ENCODE data around the gene SIX2.
A peak's percentile ranks its signal among the peaks of the same experiment; 100 is the strongest.

The SIX2 gene

GRCh38 chr2:44967056-44967455 lies 42.2 kb downstream of the SIX2 start:
- no peak for DNase-seq (ENCODE audit: low spot score)

- no peak for DNase-seq (ENCODE audit: low spot score)
Measured at GRCh38 chr2:44965684-44966083, 43.6 kb downstream of the SIX2 start.

GRCh38 chr2:44964752-44965236 lies 44.5 kb downstream of the SIX2 start:
- peak; percentile 46 for DNase-seq (ENCODE audit: low spot score)

DNA sequence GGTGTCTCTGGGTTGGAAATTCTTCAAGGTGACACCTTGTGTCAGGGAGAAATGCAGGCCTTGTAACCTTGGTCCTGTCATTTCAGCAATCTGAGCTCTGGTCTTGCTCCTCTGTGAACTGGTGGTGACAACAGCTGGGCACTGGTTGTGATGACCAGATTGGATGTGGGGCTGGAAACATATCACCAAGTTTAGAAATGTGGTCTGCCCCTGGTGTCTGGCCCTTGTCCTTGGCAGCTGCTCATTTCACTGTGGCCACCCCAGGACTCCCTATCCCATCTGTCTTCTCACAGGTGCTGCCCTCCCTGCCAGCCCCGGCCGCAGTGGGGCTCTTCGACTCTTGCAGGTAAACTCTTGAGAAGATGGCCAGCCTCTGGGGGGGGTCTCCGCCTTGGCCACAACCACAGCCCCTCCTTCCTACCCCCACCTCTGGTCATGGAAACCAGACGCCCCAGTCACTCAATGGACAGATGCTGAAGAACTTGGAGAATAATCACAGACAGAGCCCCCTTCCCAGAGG lies 47.0 kb downstream of the SIX2 start:
- DNase-seq (ENCODE audit: low spot score), result no peak

- no peak for DNase-seq (ENCODE audit: low spot score)
Measured at GRCh38 chr2:44960871-44961270, 48.4 kb downstream of the SIX2 start.

DNA sequence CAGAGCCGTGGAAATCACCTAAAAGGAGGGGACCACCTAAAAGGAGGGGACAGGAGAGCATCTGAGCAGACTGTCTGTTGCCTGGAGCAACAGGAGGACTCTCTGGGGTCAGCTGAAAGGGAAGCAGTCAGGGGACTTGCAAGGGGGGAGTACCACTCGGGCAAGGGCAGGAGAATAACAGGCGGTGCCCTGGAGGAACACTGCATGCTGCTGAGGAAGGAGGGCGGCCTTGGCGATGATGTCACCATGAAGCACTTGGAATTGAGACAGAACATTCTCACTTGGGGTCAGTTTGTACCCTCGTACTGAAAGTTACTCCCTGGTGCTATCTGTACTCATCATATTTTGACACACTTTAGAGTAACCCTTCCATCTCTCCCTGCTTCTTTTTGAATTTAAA lies 49.4 kb downstream of the SIX2 start:
- no peak for DNase-seq (ENCODE audit: low spot score)

- DNase-seq (ENCODE audit: low spot score), result no peak
Measured at GRCh38 chr2:44957656-44958327, 51.5 kb downstream of the SIX2 start.

DNA sequence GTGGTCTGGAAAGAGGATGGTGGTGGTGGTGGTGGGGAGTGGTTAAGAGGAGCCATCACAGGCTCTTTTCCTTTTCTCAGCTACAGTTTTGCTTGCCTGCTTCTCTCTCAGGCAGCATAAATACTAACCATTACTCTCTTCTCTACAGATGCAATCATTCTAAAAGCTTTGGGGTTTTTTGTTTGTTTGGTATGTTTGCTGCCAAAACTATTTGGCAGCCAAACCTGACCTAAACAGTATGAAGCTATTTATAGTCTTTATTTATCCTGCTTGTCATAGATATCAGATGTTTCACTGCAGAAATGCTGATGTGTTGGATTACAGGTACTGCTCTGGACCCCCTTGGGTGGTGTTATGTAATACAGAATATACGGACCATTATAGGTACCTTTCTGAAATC lies 52.4 kb downstream of the SIX2 start:
- no peak for DNase-seq (ENCODE audit: low spot score)

DNA sequence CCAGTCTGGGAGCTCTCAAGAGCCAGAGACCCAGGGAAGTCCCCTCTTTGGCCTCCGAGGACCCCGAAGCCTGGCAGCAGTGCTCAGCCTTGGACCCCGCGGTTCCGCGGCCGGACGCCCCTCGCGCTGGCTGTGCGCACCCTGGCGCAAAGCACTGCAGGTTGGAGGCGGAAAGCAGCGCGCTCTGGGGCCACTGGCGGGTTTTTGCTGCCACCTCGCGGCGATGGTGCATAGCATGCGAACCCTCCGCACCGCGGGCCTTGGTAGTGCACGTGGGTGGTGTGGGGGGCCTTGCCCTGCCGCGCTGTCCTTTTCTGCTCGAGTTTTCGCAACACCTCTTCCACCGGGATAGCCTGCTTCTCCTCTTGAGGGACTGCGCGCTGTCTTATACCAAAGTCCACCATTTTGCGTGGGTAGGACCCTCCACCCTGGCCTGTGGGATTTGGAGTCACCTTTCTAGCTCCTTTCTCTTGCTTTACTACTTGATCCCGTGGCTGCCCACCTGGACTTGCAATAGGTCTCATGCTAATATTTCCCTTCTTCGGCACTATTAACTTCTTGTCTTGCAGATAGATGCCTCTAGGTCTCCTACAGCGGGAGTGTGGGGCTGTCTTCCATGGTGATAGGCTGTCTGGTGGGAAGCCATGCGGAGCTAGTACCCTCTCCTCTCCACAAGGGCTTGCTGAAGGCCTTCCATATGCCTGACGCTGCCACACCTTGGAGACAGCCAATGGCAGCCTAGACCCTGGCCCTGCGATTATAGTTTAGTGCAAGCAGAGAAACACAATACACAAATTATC lies 53.5 kb downstream of the SIX2 start:
- DNase-seq (ENCODE audit: low spot score), result peak; percentile 86
